EH (cell line): Measurements from ENCODE around the gene HDAC5.
A peak's percentile ranks its signal among the peaks of the same experiment; 100 is the strongest.
"Not testable (repeated sequence)": the region's sequence is repeated elsewhere in the genome, so short reads cannot be mapped to it uniquely, and the experiment has no call there.

Experiments used
- DNase-seq: peaks from one replicate; pipeline ENCODE4 v3.0.0-alpha.2; 2015; ENCODE audit warnings: low read depth

HDAC5 gene

GRCh38 chr17:44110823-44111633 is 12.4 kb downstream of the HDAC5 start:
- DNase-seq: peak; percentile 97

DNA sequence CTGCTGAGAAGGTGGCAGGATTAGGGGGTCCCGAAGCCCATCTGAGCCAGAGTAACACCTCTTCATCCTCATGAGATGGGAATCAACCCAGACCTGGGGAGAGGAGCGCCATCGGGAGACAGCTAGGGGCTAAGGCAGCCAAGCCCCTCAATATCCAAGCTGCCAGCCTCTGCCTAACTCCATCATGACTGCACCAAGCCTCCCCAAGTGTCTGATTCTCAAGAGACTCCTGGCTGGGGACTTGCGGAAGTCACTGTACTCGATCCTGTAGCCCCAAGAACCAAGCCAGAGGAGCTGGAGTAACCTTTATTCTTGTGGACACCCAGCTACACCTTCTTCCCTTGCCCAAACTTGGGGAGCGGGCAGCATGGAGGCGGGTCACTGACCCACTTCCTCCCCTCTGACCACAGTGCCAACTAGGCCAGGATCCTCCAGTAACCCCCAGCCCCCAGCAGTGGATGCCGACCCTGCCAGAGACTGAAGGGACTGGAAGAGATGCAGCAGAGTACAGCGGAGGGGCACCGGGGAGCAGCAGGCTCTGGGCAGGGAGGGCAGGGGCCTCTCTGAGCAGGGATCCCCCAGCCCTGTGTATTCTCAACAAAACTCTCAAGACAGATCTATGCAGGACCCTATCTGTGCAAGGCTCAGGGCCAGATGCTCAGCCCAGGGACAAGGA is 13.3 kb downstream of the HDAC5 start:
- DNase-seq: no peak

GRCh38 chr17:44109312-44109630 is 14.2 kb downstream of the HDAC5 start:
- no peak for DNase-seq

- DNase-seq: peak; percentile 99
Measured at GRCh38 chr17:44108440-44109311, 14.8 kb downstream of the HDAC5 start.

DNA sequence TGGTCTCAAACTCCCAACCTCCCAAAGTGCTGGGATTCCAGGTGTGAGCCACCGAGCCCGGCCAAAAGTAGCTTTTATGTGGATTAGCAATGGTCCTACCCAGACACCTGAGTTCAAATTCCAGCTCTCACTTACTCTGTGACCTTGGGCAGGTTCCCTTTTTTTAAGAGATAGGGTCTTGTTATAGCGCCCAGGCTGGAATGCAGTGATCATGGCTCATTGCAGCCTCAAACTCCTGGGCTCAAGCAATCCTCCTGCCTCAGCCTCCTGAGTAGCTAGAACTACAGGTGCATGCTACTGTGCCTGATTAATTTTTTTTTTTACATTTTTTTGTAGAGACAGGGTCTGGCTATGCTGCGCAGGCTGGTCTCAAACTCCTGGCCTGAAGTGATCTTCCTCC is 16.6 kb downstream of the HDAC5 start:
- no peak for DNase-seq

- DNase-seq: no peak
Measured at GRCh38 chr17:44105941-44106340, 17.5 kb downstream of the HDAC5 start.

- no peak for DNase-seq
Measured at GRCh38 chr17:44105483-44105882, 18.0 kb downstream of the HDAC5 start.

DNA sequence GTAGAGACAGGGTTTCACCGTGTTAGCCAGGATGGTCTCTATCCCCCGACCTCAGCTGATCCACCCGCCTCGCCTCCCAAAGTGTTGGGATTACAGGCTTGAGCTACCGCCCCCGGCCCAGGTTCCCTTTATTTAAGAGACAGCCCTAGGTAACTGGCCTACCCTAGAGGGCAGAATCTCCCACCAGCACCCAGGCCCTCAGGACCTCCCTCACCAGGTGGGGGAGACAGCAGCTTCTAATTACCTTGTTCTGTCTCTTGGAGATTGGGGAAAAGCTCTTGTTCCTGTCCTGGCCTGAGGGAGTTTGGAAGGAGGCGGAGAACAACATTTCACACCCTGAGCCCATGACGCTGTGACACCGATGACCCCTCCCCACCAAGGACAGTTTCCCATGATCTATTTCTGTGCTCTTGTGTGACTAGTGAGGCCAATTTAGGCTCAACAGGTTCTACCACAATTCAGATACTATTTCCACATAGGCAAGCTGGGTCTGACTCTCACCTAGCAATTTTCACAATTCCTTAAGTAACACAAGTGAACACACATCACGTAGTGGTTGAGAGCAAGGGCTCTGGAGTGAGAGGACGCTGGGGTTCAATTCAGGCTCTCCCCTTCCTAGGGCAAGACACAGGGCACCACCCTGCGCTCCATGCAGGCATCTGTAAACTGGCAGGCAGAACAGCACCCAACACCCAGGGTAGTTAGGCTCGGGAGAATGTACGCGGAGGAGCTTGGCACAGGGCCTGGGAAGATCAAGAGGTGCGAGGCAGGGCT is 20.4 kb downstream of the HDAC5 start:
- DNase-seq: no peak

- not testable (repeated sequence) for DNase-seq
Measured at GRCh38 chr17:44101858-44102257, 21.6 kb downstream of the HDAC5 start.

DNA sequence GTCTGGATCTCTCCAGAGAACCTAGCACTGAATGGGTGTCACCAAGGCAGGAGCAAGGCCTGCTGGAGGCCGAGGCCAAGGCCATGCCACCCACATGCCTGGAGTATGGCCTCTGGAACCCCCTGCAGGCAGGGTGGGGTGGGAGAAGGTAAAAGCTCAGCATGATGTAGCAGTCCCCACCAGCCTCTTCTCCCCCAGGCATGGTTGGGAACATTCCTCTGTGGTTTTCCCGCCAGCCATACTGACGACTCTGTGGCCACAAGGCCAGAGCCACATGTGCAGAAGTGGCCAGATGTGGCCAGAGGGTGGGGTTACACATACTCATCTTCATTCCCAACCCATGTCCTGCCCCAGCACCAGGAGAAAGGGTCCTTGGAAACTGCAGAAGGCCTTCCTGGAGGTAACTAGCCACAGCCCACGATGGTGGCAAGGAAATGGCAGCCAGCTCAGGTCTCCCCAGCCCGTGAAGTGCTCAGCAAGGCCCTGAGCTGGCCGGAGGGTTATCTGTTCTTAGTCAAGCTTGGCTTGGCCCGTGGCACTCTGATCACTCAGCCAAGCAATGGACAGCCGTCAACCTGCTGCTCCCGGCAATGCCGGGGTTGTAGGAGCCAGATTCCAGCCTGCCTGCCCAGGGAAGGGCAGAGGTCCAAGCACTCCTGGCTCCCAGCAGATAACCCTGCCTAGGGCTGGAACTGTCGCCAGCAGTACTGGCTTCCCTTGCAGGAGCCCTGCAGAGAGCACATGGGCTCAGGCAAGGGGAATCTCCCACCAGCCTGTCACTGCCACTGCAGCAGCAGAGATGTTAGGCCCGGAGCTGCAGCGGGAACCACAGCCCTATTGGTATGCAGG is 26.1 kb downstream of the HDAC5 start:
- DNase-seq: peak; percentile 90

DNA sequence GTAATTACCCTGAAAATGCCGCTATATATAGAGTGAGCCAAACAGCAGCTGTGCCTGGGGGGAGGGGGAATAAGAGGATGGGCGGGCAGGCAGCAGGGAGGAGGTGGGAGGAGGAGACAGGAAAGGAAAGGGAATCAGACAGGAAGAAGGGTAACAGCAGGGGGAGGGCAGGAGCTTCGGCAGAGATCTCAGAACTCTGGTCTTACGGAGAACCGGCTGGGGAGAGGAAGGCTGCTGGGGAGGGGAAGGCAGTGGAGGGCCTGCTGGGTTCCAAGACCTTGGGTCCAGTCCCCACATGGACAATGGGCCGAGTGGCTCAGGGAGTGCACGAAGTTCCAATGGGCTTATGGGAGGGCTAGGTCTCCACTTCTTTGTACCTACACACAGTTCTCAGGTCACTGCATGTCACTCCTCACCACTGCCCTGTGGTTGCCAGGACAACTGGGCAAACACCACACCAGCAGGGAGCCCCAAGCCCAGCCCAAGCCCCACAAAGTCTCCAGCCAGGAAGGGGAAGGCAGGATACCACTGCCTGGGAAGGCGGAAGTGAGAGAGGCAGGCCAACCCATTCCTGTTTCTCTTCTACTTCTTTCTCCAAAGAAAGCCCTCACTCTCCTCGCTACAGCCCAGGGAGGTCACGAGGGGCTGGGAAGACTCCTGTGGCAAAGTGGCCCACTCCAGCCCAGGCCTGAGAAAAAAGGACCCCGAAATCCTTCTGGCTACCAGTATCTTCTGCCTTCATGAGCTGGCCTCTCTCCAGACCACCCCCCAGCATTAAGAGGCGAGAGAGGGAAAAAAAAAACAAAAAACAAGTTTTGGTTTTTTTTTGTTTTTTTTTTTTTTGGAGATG is 27.6 kb downstream of the HDAC5 start:
- peak; percentile 98 for DNase-seq

- DNase-seq: no peak
Measured at GRCh38 chr17:44095388-44095646, 28.1 kb downstream of the HDAC5 start.

GRCh38 chr17:44094701-44095387 is 28.6 kb downstream of the HDAC5 start:
- no peak for DNase-seq

- no peak for DNase-seq
Measured at GRCh38 chr17:44093231-44093900, 30.1 kb downstream of the HDAC5 start.

GRCh38 chr17:44092051-44092450 is 31.4 kb downstream of the HDAC5 start:
- no peak for DNase-seq

- DNase-seq: no peak
Measured at GRCh38 chr17:44091200-44091997, 32.0 kb downstream of the HDAC5 start.

DNA sequence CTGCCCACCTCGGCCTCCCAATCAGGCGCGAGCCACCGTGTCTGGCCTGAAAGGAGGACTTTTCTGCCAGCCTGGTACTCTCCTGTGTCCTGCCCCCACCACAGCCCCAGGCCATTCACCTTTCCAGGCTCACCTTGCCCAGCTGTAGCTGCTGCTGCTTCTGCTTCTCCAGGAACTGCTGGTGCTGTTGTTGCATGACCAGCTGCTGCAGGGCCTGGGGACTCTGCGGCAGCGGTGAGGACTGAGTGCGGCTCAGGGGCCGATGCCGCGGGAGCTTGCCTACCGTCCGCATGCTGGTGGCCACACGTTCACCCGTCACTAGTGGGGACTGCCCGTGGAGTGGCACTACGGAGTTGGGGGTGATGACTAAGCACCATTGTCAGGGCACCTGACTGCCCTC is 35.2 kb downstream of the HDAC5 start:
- DNase-seq: no peak

- DNase-seq: no peak
Measured at GRCh38 chr17:44087319-44087718, 36.1 kb downstream of the HDAC5 start.
